ENCODE measurements around the gene GPR62.

Gene GPR62

GRCh38 chr3:52004906-52005395 lies 49.8 kb downstream of the GPR62 start:
- DNase-seq (ENCODE audit: low read depth, low spot score) = no peak
- no peak overlapping the region for H3K4me3 ChIP-seq (ENCODE audit: low read length)

GRCh38 chr3:52005571-52005986 lies 50.4 kb downstream of the GPR62 start:
- DNase-seq (ENCODE audit: low read depth, low spot score) = no peak
- no peak overlapping the region for H3K4me3 ChIP-seq (ENCODE audit: low read length)

- DNase-seq (ENCODE audit: low read depth, low spot score) = no peak
- no peak overlapping the region for H3K4me3 ChIP-seq (ENCODE audit: low read length)
Measured at GRCh38 chr3:52006017-52006819, 51.0 kb downstream of the GPR62 start.

GRCh38 chr3:52006820-52007133 lies 51.6 kb downstream of the GPR62 start:
- DNase-seq (ENCODE audit: low read depth, low spot score) = no peak

More at GRCh38 chr3:52006820-52007133, 51.6 kb downstream of the GPR62 start:
- no peak overlapping the region for H3K4me3 ChIP-seq (ENCODE audit: low read length)

Data from Jurkat, Clone E6-1 (cell line).